OCI-LY1 (cell line): ENCODE measurements around the gene PPFIA4.

Experiments
- H2AFZ ChIP-seq: fragments of 200-600 bp; sonication (generic), shearing (Covaris generic); 2 replicates; pipeline ENCODE4 v1.6.0; 2014; ENCODE audit warnings: antibody characterized with exemption, mild to moderate bottlenecking, low read length
- H3F3A ChIP-seq: fragments of 200-600 bp; sonication (generic), shearing (Covaris generic); 2 replicates; pipeline ENCODE4 v1.6.0; 2014; ENCODE audit warnings: mild to moderate bottlenecking, antibody characterized with exemption, low read length, moderate library complexity; ENCODE audit not compliant: insufficient read depth
- H3K27ac ChIP-seq: fragments of 200-600 bp; sonication (generic); 2 replicates; pipeline ENCODE4 v1.5.1; 2014; ENCODE audit warnings: low read length, mixed run types, mild to moderate bottlenecking, low read depth; ENCODE audit not compliant: poor library complexity, severe bottlenecking
- H3K27me3 ChIP-seq: fragments of 200-600 bp; sonication (generic); 2 replicates; pipeline ENCODE4 v1.6.0; 2014; ENCODE audit warnings: antibody characterized with exemption, mild to moderate bottlenecking, low read length, moderate library complexity; ENCODE audit not compliant: insufficient read depth
- H3K36me3 ChIP-seq: fragments of 200-600 bp; sonication (generic); 2 replicates; pipeline ENCODE4 v1.6.1; 2014; ENCODE audit warnings: mild to moderate bottlenecking, antibody characterized with exemption, low read length, moderate library complexity, mixed read lengths; ENCODE audit not compliant: insufficient read depth
- H3K4me1 ChIP-seq: fragments of 200-600 bp; sonication (generic); 2 replicates; pipeline ENCODE4 v1.5.1; 2014; ENCODE audit warnings: mild to moderate bottlenecking, low read length, moderate library complexity; ENCODE audit not compliant: insufficient read depth, severe bottlenecking
- H3K4me2 ChIP-seq: fragments of 200-600 bp; sonication (generic), shearing (Covaris generic); 2 replicates; pipeline ENCODE4 v1.6.1; 2014; ENCODE audit warnings: low read length
- H3K4me3 ChIP-seq: fragments of 200-600 bp; sonication (generic); 2 replicates; pipeline ENCODE4 v1.5.1; 2014; ENCODE audit warnings: low read length, low read depth, mild to moderate bottlenecking, mixed read lengths; ENCODE audit not compliant: poor library complexity, severe bottlenecking
- H3K79me2 ChIP-seq: fragments of 200-600 bp; shearing (Covaris generic); 2 replicates; pipeline ENCODE4 v1.6.1; 2016; ENCODE audit warnings: mixed run types, low read length, mixed read lengths; ENCODE audit not compliant: insufficient read depth
- H3K9ac ChIP-seq: fragments of 200-600 bp; sonication (generic), shearing (Covaris generic); 2 replicates; pipeline ENCODE4 v1.6.1; 2014; ENCODE audit warnings: mild to moderate bottlenecking, low read length, mixed read lengths
- H3K9me2 ChIP-seq: fragments of 200-600 bp; sonication (generic), shearing (Covaris generic); 2 replicates; pipeline ENCODE4 v1.6.1; 2014; ENCODE audit warnings: low read depth, mild to moderate bottlenecking, low read length, mixed read lengths
- H3K9me3 ChIP-seq: fragments of 200-600 bp; shearing (Covaris generic); 2 replicates; pipeline ENCODE4 v1.6.1; 2014; ENCODE audit warnings: low read length, mixed read lengths
- H4K20me1 ChIP-seq: fragments of 200-600 bp; sonication (generic), shearing (Covaris generic); 2 replicates; pipeline ENCODE4 v1.6.0; 2016; ENCODE audit warnings: mild to moderate bottlenecking, low read length; ENCODE audit not compliant: insufficient read depth
- CTCF ChIP-seq: fragments of 200-600 bp; sonication (generic), shearing (Covaris generic); IDR thresholded peaks from 2 replicates; pipeline ENCODE4 v1.5.1; 2017; ENCODE audit warnings: mild to moderate bottlenecking, antibody characterized with exemption, low read length, moderate library complexity, mixed read lengths
- EZH2 ChIP-seq: fragments of 200-600 bp; sonication (generic), shearing (Covaris generic); IDR thresholded peaks from 2 replicates; pipeline ENCODE4 v1.8.0; 2017; ENCODE audit warnings: borderline replicate concordance, mixed run types, mild to moderate bottlenecking, antibody characterized with exemption, low read length, moderate library complexity, mixed read lengths

The PPFIA4 gene

GRCh38 chr1:203026666-203027663, 674 bp downstream of the PPFIA4 start:
- H3K4me1 ChIP-seq: peaks cover 9% of the 10 kb centered on the region
- H3K9me2 ChIP-seq: no peaks in the 10 kb centered on the region
- peak overlapping the region; percentile 73 for H3K4me2 ChIP-seq
- H3K36me3 ChIP-seq: peaks cover 34% of the 10 kb centered on the region
- H3K9ac ChIP-seq: peak overlapping the region; percentile 47; the same call in 1 of the 2 replicates
- H2AFZ ChIP-seq: no peak overlapping the region
- H3K79me2 ChIP-seq: no peaks in the 10 kb centered on the region
- H3F3A ChIP-seq: no peaks in the 10 kb centered on the region
- no peaks in the 10 kb centered on the region for H3K27me3 ChIP-seq
- peak overlapping the region; percentile 60 for H3K4me3 ChIP-seq
- no peaks in the 10 kb centered on the region for H4K20me1 ChIP-seq
- H3K27ac ChIP-seq: no peak overlapping the region
- H3K9me3 ChIP-seq: no peaks in the 10 kb centered on the region
- TF ChIP-seq CTCF (no peak), EZH2 (no peak)

GRCh38 chr1:203028067-203028783, 1.9 kb downstream of the PPFIA4 start:
- no peak overlapping the region; the same call in 1 of the 2 replicates for H3K4me2 ChIP-seq
- no peaks in the 10 kb centered on the region for H3K9me2 ChIP-seq
- H4K20me1 ChIP-seq: no peaks in the 10 kb centered on the region
- no peak overlapping the region for H3K9ac ChIP-seq
- H3K27ac ChIP-seq: no peak overlapping the region
- no peaks in the 10 kb centered on the region for H3F3A ChIP-seq
- TF ChIP-seq CTCF (no peak), EZH2 (no peak)
- peaks cover 26% of the 10 kb centered on the region for H3K36me3 ChIP-seq
- no peaks in the 10 kb centered on the region for H3K9me3 ChIP-seq
- no peak overlapping the region for H2AFZ ChIP-seq
- no peaks in the 10 kb centered on the region for H3K79me2 ChIP-seq
- H3K4me1 ChIP-seq: peaks cover 9% of the 10 kb centered on the region
- no peaks in the 10 kb centered on the region for H3K27me3 ChIP-seq
- H3K4me3 ChIP-seq: no peak overlapping the region

- no peak overlapping the region for H3K4me2 ChIP-seq
- no peaks in the 10 kb centered on the region for H3K27me3 ChIP-seq
- H3K9ac ChIP-seq: no peak overlapping the region
Observed at GRCh38 chr1:203028784-203029553, 2.7 kb downstream of the PPFIA4 start.

More at GRCh38 chr1:203028784-203029553, 2.7 kb downstream of the PPFIA4 start:
- Histone ChIP-seq H3K79me2 (no peaks in the 10 kb centered on the region), H3K4me1 (peaks cover 9% of the 10 kb centered on the region), H2AFZ (no peak overlapping the region), H4K20me1 (no peaks in the 10 kb centered on the region), H3F3A (no peaks in the 10 kb centered on the region), H3K36me3 (peaks cover 19% of the 10 kb centered on the region), H3K9me3 (no peaks in the 10 kb centered on the region), H3K9me2 (no peaks in the 10 kb centered on the region), H3K27ac (no peak overlapping the region), H3K4me3 (no peak overlapping the region)
- TF ChIP-seq CTCF (no peak), EZH2 (no peak)
